Stimulated activated CD4-positive, alpha-beta T cell treated with anti-CD3 and anti-CD28 coated beads, TNF-alpha, amount 100 ng/mL, for 4 hours (primary cell): ENCODE measurements around the gene TCF4.

Experiments used
- DNase-seq, 3 experiments: peaks; one replicate each; pipeline ENCODE4 v3.0.0-alpha.2; 2020; ENCODE audit warnings: low read depth in 3 of 3

Gene TCF4

DNA sequence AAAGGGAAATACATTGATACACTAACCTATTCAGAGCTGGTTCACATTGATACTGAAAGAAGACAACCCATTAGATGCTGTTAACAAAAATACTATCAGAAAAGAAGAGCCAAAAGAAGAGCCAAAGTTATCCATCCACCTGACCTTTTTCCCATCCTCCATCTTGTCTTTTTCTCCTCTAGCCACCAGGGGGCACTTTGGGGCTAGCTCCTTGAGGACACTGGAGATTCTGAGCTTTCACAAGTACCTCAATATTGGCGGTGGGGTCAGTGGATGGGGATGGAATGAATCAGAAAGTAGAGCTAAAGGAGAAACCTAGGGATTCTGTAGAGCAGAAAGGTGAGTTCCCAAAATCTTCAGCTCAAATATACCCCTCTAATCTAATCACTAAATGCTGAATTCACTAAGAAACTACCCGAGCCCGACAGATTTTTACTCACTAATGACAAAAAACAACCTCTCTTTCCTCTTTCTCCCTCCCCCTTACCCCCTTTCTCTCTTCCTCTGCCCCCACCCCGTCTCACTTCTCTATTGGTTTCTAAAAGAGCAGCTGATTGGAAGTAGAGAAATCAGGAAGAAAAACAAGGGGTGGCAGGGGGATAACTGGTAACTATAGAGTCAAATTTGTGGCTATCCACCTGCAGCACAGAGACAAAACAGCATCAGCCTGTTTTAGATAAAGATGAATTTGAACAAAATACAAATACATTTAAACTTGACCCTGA is 203.3 kb downstream of the TCF4 start:
- no peak for DNase-seq

DNA sequence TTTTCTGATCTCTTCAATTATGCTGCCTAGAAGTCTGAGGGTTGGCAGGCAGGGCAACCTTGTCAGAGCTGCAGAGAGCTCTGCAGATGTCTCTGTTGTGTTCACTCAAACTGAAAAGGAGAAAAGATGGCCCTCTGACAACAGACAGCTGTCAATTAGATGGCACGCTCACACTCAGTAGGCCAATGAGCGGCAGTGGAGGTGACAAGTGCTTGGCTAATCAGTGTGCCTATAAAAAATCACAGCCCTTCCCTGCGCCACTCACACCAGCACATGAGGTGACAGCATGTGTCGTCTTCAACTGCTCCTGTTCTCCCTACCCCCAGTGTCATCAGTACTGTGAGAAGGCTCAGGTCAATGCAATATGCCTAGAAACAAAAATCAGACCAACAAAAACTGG is 203.9 kb downstream of the TCF4 start:
- no peak for DNase-seq

DNA sequence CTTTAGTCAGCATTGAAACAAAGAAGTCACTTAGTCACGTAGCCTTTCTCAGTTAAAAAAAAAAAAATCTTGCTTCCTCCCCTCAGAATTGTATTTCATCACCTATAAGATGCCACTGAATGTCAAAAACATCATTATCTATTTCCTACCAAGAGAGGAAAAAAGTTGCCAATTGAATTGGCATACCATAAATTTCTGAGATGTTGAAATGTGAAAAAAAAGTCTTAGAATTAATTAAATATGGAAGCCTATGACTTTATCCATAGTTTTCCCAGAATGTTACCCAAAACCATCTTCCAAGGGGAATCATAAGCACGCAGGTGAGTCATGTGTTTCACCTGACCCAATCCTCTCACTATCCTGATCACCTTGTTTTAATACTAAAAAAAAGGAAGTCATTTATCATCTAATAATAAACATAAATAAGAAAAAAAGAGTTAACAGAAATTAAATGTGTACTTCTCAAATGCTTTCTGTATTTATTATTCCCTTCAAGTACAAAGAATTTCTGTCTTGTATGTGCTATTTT is 205.7 kb downstream of the TCF4 start:
- no peak for DNase-seq

DNA sequence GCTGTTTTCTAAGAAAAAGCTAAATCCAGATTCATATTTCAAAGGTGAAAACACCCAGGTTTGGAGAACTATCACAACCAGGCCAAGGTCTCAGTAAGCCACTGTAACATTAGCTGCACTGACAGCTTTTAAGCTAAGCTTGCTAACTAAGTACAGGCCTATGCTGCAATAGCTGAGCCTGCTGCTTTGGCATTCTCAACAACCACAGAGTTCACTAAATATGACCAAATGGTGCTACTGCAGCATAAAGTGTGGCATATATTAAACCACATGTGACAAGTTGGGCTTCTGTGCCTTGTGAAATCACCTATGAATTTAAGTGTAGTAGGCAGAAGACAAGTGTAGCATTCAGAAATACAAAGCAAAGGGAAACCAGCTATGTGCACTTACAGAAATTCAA is 206.7 kb downstream of the TCF4 start:
- no peak for DNase-seq

DNA sequence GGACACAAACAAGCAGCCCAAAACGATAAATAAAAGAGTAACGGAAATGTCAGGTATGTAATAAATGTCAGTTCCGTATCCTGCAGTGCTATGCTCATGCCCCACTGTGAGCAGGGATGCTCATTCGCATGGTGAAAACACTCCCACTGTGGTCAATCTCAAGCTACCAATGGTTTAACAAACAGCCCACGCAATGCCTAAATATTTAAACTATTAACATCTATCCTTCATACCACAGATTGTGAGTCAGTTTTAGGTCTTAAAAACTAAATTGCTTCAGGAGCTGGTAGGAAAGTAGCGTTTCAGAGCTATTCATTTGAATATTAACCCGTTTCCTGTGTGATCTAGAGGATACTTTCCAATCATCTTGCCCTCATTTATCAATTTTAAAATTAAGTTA is 207.4 kb downstream of the TCF4 start:
- no peak for DNase-seq

DNA sequence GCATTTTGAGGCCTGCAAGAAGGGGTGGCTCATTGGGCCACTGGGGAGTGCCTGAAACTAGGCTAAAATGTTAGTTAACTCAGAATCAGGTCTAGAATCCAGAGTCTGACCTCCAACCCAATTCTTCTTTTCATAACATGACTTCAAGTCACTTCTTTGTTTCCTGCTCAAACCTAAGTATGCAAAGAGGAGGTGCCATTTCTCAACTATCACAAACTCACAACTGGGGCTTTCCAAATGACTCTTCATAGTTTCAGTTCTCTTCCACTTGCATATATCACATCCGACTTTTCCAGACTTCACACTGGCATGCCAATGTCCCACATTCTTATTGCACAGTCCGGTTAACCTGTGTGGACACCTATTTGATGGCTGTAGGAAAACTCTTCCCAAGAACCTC is 211.6 kb downstream of the TCF4 start:
- DNase-seq: no peak

DNA sequence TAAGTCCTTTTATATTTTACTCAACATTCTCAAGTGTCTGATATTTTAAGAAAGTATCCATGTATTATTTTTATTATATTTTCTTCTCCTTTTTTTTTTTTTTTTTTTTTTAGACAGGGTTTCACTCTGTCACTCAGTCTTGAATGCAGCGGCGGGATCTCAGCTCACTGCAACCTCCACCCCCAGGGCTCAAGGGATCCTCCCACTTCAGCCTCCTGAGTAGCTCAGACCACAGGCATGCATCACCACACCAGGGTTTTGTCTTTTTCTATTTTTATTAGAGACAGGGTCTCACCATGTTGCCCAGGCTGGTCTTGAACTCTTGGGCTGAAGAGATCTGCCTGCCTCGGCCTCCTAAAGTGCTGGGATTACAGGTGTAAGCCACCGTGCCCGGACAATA is 212.1 kb downstream of the TCF4 start:
- DNase-seq: no peak

DNA sequence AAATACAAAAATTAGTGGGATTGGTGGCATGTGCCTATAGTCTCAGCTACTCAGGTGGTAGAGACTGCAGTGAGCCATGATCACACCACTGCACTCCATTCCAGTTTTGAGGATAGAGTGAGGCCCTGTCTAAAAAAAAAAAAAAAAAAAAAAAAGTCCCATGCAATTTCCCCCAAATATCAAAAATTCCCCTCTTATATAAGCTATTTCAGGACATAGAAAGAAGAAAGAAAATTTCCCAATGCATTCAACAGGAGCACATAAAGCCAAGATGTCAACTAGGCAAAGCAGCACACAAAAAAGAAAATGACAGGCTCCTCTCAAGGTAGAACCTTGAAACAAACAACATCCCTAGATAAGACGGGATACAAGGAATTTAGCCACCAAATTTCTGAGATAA is 213.3 kb downstream of the TCF4 start:
- DNase-seq: no peak

DNA sequence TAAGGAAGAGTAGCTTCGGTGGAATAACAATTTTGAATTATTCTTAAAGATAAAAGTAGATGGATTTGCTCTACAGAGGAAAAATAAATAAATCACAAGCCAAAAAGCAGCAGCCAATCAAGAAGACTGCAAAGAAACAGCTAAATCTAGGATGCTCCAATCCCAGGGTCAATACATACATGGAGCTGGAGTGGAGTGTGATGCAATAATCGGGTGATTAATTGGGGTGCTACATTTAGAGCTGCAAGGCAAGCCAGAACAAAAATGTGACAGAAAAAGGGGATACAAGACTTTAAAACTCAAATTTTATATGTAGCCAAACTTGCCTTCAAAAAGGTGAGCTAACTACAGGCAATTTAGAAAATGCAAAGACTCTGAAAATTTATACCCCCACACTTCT is 215.8 kb downstream of the TCF4 start:
- no peak for DNase-seq

DNA sequence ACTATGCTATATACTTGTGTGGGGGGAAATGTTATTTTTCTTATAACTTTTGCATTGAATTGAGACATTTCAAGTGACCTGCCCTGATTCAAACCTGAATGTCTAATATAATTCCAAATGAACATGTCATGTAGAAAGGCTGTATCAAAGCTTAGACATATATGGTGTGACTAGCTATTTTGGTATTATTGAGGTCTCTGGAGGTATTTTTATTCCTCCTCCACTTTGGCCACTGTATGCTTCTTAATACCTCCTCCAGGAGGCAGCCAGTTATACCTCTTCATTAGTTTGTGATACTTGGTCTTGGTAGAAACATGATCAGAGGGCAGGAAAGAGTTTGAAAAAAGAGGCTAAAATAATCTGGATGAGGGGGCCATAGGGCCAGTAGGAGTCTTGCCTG is 217.1 kb downstream of the TCF4 start:
- no peak for DNase-seq

DNA sequence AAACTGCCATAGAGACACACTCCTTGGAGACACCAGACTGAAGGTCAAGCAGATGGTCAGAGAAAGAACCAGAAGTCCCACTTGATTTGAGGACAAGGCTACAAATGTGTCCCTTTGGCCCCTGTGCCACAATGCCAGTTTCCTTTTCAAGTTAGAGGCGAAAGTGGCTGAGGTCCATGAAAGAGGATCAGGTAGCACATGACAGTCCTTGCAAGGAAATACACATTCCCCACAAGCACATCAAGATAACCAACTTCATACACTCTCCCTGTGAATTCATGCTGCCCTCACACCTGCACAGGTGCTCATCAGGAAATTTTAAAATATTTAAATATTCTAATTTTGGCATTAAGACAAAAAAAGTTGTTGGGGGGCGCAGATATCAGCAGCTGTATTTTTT is 218.6 kb downstream of the TCF4 start:
- no peak for DNase-seq

DNA sequence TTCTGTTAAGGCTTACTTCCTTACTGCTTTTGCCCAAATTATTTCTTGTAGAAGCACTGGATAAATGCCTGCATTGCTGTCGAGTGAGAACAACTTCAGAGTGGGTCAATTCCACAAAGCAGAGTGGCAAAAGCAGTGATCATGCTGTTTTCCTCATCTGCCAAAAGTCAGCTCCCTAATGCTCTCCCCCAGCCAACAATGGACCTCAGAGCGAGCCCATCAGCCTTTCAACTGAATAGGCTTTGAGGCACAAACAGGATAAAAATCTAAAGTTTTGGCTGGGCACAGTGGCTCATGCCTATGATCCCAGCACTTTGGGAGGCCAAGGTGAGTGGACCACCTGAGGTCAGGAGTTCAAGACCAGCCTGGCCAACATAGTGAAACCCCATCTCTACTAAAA is 222.7 kb downstream of the TCF4 start:
- DNase-seq: no peak

DNA sequence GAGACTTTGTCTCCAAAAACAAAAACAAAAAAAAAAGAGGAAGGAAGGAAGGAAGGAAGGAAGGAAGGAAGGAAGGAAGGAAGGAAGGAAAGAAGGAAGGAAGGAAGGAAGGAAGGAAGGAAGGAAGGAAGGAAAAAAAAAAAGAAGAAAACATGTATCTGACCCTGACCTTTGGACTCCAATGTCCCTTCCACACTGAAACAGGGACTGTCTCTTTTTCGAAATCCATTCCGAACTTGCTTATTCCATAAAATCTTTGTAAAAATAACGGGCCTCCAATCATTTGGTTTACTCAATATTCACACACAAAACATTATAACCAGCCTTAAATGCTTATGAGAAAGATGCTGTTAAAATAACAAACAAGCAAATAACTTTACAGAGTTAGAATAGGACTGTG is 225.7 kb downstream of the TCF4 start:
- DNase-seq: no peak

DNA sequence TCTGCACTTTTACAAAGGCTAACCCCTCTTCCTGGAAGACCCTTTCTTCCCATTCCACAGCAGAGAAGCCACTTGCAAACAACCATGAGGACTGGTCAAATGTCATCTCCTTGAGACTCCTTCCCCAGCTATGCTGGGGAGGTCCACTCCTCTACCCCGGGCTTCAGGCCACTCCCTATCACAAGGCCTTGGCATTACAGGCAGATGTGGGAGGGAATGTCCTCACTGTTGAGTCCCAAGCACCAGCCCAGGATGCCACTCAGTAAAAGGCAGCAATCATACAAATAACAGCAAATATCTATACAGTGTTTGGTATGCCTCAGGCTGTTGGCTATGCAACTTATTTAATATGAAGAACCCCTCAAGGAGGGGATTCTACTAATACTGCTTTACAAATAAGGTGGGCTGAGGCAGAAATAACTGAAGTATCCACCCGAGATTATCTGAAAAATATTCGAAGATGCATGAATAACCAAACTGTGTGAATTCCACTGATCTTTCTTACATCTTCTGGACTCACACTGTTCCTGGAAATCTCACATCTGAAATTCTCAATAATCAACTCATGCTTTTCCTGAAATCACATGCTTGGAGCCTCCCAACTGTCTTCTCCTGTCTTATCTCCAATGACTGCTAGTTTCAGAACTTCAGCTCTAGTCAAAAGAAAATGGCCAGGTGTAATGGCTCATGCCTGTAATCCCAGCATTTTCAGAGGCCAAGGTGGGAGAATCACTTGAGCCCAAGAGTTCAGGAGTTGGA is 226.3 kb downstream of the TCF4 start:
- DNase-seq: no peak

DNA sequence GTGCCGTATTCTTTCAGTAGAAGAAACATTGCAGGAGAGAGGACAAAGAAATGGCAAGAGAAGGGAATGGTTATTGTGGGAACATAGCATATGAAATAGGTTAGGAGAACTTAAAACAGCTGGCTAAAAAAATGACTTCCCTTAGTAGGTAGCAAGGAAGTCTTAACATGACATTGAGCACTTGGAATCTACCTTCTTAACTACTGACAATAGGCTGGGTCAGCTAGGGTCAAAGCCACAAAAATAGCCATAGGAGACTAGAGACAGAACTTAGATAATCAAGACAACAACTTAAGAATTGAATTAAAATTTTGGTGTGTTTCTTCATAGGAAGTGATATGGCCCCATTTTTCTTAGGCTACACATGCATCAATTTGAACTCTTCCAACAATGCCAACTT is 227.9 kb downstream of the TCF4 start:
- no peak for DNase-seq

DNA sequence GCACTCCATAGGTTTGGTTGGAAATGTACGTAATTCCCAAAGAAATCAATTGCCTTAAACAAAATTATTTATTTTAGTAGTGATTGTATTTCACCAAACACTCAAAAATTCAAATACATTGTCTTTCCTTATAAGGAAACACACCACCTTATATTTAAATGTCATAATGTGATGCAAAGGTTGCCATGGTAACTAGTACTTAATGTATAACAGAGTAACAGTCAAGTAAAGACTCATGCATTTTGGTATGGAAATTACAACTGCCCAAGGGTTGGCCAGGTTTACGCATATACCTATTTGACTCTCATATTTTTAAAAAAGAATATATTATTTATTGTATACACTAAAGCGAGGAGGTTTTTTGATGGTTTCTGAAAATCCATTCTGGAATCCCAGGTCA is 231.2 kb downstream of the TCF4 start:
- DNase-seq: no peak

DNA sequence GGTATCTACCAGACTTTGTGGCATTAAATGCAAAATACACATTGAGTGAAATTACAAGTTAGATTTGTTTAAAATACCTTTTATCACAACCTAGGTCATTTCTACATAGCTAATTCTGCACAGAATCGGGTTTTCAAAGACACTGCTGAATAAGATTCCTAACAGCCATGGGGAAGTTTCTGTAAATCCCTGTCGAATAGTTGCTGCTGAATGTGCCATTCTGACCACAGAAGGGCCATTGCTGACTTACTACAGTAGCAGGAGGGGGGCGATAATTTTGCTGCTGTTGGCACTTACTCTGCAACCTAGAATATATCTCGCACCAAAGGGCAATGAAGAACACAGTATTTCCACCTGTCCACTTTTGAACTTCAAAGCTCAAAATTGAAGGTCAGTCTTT is 232.8 kb downstream of the TCF4 start:
- no peak for DNase-seq

DNA sequence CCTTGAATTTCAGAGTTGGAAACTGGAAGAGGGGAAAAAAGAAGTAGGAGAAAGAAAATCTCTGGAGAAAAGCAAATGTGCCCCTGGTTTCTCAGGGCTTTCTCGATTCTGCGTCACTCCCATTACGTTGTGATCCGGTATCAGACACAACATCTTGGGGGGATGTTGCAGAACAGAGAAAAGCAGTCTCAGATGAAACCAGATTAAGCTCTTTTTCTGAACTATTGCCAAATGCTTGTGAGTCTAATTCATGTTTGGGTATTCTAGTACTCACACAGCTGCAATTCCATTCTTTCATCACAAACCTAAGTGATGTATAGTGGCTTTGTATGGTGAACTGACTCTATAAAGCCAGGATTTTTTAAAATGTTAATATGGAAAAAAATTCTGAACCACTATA is 233.2 kb downstream of the TCF4 start:
- no peak for DNase-seq

DNA sequence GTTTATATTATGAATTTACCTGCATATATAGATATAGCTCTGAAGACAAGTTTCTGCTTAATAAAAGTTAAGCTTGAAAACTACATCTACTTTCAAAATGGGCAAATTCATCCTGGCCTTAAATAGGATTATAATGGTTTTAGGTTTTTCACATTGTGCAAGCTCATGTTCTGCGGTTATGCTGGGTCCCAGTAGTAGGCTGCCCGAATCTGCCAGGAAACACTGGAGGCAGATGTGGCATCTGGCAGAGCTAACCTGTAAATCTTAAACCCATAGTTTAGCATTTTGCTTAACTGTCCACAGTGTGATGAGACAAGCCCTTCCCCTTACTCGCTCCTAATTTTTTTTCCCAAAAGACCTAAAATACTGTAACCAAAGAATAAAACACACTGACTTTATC is 234.2 kb downstream of the TCF4 start:
- DNase-seq: no peak

DNA sequence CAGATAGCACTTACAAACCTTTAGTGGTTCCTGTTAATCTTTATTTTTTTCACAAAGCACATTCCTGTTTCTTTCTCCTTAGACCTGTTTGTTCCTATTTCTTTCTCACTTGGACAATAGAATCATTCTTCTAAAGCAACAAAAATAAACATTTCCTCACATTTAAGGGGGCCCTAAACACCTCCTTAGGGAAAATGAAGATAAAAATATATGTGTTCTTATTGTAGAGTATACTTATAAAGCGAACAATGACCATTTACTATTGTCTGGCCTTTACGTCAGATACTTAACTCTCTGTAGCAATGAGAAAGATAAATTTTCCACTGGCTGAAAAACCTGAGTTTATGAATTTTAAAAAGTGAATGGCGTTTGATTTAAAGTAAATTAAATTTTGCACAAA is 234.6 kb downstream of the TCF4 start:
- no peak for DNase-seq

DNA sequence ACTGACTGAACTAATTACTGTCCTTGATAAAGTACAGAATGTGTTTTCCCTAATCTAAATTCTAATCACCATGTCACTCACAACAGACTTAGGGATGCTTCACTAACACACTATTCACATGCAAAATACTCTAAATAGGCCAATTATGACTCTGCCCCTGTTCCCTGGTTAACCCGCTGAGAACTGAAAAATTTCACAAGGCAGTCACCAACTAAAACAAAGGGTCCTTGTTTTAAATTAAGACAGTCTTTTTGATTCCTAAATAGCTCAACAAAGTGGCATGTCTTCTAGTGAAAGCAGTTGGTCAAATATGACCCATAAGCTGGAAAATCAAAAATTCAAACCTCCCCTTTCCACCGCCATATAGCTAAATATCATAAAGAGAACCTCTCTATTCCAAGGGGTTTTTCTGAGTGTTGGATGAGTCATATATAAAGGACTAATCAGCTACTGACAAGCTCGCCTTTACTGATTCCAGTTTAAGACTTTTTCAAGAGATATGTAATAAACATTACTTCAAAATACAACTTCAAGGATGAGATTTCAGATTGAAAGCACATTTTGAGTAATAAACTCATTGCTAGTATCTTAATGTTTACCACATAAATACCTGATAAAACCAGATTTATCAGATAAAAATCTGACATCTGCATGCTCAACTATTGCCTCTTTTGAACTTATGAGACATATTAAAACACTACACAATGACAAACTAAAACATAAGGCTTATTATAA is 235.8 kb downstream of the TCF4 start:
- DNase-seq: no peak

DNA sequence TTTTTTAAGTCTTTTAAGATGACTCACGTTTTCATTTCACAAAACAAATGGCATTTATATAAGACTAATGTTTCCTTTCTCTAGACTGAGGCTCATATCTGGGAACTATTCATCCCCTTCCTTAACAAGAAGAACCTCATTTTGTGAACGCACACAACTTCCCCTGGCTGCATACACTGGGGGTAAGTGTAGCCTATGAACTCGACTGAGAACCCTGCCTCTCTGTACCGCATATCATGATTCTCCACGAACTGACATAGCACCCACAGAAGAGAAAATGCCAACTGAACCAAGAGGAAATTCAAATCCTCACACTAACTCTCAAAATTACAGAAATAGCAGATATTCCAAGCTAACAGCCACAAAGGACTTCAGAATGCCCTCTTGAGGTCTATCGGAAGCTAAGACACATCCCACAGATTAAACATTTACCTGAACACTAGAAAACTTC is 236.7 kb downstream of the TCF4 start:
- no peak for DNase-seq

DNA sequence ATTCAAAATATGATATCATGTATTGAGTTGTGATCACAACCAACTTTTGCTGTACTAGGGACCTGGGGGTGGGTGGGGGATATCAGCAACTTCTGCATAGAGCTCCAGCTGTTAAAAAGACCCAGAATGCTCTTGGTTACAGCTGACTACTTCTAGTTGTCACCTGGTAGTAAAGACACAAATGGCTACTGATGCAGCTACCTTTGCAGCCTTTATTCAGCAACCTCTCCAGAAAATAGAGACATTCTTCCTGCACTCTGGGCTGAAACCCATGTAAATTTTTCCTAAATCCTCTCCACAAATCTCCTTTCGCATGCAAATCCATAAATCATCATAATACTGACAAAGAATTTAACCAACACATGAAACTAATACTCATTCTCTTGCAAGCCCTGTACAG is 238.3 kb downstream of the TCF4 start:
- no peak for DNase-seq
